GM21390 (cell line): Measurements from ENCODE around the gene MGA.

Experiments used
- ATAC-seq: cut with Tn5 transposase; IDR thresholded peaks from one replicate; pipeline ENCODE4 v1.9.1; 2021; ENCODE audit not compliant: unreplicated experiment

Gene MGA

DNA sequence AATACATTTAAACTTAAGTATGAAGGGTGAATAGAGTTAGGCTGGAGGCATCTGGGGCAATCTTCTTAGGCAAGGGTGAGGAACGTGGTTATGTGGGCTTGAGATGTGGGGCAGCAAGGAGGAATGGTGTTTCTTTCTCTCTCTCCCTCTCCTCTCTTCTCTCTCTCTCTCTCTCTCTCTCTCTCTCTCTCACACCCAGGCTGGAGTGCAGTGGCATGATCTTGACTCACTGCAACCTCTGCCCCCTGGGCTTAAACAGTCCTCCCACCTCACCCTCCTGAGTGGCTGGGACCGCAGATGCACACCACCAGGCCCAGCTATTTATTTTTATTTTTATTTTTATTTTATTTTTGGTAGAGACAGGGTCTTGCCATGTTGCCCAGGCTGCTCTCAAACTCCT is 4.0 kb upstream of the MGA start:
- ATAC-seq: no peak

- no peak for ATAC-seq
Measured at GRCh38 chr15:41658689-41659088, 1.5 kb upstream of the MGA start.

GRCh38 chr15:41659190-41659589 is 1.0 kb upstream of the MGA start:
- no peak for ATAC-seq

- ATAC-seq: no peak
Measured at GRCh38 chr15:41659855-41660234, 360 bp upstream of the MGA start.

DNA sequence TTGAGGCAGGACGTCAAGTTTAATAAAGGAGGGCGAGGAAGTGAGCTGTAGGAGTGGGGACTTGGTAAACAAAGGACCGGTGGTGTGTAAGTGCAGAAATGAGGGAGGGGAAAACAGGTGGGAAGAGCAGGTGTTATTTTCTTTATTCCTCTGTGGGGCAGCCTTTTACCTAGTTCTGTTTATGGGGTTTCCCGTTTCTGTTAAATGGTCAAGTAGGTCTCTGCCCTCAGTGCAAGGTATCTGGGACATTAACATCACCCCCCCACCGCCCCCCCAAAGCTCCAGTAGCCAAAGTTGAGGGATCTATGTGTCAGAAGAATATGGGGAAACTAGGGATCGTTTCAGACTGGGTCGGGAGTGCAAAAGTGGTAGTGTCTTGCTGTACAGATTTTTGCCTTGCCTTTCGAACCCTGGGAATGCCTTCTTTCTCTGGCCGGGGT is 893 bp downstream of the MGA start:
- no peak for ATAC-seq

GRCh38 chr15:41661518-41662225 is 1.5 kb downstream of the MGA start:
- ATAC-seq: no peak

GRCh38 chr15:41666353-41666920 is 6.2 kb downstream of the MGA start:
- ATAC-seq: no peak

DNA sequence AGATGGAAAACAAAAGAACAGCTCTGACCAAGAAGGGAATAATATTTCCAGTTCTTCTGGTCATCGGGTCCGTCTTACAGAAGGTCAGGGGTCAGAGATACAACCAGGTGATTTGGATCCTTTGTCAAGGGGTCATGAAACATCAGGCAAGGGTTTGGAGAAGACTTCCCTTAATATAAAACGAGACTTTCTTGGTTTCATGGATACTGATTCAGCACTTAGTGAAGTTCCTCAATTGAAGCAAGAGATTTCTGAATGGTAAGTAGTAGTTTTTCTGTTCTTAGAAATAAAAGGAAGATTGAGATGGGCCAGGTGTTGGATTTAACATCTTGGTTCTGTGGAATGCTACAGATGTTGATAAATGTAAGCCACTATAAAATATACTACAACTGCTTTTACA is 9.5 kb downstream of the MGA start:
- no peak for ATAC-seq

DNA sequence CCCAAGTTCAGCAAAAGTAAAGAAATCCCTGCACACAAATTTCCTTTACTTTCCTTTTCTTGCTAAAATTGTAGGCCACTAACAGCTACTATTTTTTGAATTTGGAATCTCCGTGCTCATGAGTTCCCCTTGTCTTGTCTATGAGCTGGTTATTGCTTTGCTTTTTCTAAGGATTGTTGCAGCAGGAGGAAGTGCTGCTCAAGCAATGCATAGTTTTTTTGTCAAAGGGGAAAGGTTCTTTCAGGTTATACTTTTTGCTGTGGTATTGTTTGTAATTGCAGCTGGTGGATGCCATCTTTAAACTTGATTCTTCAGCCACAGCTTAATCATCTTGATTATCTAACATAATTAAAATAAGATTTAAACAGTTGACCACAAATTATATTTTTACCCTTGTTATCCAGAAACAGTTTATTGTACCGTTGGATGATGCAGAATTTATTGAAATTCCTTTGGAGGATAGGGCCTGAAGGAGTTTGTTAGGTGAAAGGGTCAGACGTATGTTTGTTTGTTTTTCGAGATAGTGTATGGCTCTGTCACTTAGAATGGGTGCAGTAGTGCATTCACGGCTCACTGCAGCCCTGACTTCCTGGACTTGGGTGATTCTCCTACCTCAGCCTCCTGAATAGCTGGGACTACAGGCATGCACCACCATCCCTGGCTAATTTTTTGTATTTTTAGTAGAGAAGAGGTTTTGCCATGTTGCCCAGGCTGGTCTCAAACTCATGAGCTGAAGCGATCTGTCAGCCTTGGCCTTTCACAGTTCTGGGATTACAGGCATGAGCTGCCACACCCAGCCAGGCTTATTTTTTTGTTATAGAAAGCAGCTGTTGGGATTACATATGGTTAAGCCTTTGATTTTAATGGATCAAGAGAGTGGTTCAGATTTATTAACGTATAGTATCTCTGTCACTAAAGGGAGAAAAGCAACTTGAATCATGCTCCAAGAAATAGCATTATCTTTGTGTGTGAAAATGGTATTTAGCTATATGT is 11.7 kb downstream of the MGA start:
- no peak for ATAC-seq

GRCh38 chr15:41675337-41675736 is 15.1 kb downstream of the MGA start:
- no peak for ATAC-seq

DNA sequence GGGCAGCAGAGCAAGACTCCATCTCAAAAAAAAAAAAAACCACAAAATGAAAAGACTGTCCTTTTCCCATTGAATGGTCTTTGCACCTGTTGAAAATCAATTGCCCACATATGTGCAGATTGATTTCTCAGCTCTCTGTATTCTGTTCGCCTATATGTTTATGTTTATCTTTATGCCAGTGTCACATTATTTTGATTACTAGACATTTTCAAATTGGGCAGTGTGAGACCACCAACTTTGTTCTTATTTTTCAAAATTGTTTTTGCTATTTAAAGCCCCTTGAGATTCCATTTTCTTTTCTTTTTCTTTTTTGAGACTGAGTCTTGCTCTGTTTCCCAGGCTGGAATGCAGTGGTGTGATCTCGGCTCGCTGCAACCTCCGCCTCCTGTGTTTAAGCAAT is 18.5 kb downstream of the MGA start:
- no peak for ATAC-seq

DNA sequence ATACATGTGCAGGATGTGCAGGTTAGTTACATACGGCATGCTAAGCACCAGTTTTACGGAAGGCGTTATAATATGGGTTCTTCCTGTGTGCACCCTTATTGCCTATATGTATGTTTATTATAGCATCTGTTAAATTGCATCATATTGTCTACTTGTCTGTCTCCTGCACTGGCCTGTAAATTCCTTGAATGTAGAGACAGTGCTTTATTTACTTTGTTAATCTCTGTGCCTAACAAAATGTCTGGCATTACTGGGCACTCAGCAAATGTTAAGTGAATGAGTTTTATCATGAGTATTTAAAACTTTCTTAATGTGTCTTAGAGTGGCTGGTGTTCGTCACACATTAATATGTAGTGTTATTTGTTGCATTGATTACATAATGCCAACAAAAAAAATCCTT is 23.8 kb downstream of the MGA start:
- ATAC-seq: no peak

- no peak for ATAC-seq
Measured at GRCh38 chr15:41688671-41689070, 28.5 kb downstream of the MGA start.

GRCh38 chr15:41689083-41689482 is 28.9 kb downstream of the MGA start:
- ATAC-seq: no peak

- ATAC-seq: no peak
Measured at GRCh38 chr15:41689834-41690233, 29.6 kb downstream of the MGA start.

GRCh38 chr15:41690636-41691035 is 30.4 kb downstream of the MGA start:
- ATAC-seq: no peak

DNA sequence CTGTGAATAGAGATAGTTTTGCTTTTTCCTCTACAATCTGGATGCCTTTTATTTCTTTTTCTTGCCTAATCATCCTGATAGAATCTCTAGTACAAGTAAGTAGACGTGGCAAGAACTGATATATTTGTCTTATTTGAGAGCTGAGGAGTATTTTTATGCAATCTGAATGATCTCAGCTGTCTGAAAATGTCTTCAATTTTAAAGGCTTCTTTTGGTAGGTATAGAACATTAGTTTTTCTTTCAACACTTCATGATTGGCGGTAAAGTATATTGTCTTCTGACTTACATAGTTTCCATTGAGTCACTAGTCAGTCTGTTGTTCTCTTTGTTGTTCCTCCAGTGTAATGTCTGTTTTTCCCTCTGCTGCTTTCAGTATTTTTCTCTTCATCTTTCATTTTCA is 31.3 kb downstream of the MGA start:
- ATAC-seq: no peak

- ATAC-seq: no peak
Measured at GRCh38 chr15:41692049-41692448, 31.8 kb downstream of the MGA start.

DNA sequence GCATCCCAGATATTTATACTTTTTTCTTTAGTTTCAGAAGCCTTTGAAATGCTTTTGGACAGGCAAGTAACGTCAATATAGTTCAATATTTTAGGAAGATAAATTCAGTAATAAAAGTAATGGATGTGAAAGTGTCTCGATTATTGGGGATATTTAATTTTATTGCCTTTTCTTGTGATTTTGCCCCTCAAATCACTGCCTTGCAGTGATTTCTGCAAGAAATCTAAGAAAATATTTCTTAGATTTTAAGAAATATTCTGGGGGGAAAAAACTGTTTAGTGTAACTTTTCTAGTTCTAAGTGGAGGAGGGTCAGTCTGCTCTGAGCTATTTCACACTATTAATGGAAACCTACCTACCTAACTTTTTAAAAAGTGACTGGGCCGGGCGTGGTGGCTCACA is 33.6 kb downstream of the MGA start:
- ATAC-seq: no peak

DNA sequence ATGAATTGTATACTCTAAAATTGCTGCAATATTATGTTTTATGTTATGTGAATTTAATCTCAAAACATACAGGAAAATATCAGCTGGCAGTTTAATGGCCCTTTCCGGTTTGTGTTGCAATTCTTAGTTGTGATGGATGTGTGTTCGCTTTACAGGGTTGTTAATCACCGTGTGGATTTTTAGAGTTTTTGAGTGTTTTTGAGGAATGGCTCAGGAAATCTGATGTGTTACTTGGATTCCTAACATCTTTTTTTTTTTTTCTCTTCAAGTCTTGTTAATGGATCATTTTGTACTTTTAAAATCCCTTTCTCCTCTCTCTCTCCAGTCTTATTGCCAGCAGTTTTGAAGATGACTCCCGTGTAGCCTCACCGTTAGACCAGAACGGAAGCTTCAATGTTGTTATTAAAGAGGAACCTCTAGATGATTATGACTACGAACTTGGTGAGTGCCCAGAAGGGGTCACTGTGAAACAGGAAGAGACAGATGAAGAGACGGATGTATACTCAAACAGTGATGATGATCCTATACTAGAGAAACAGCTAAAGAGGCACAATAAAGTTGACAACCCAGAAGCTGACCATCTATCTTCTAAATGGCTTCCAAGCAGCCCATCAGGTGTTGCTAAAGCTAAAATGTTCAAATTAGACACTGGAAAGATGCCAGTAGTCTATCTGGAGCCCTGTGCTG is 35.7 kb downstream of the MGA start:
- peak; percentile 81 for ATAC-seq

- ATAC-seq: no peak
Measured at GRCh38 chr15:41698779-41699178, 38.6 kb downstream of the MGA start.
